CD4-positive, alpha-beta T cell treated with Interleukin-15 for 1 hour (primary cell): ENCODE results near the gene LYPD6B.

Experiments used
- DNase-seq: peaks from one replicate; pipeline ENCODE4 v3.0.0-alpha.2; 2020

The LYPD6B gene

GRCh38 chr2:149038442-149039212, at the start of gene LYPD6B:
Gene LYPD6B (plus strand): TSS chr2:149038699. CDS start chr2:149130949, 92,250 bp downstream.
- no peak for DNase-seq

GRCh38 chr2:148989882-148990493, 48.5 kb upstream of the LYPD6B start:
- DNase-seq, result peak; percentile 43

- no peak for DNase-seq
Observed at GRCh38 chr2:148990968-148991367, 47.5 kb upstream of the LYPD6B start.

GRCh38 chr2:148992448-148992847, 46.1 kb upstream of the LYPD6B start:
- DNase-seq, result no peak

GRCh38 chr2:148993351-148993750, 45.1 kb upstream of the LYPD6B start:
- no peak for DNase-seq

- no peak for DNase-seq
Observed at GRCh38 chr2:148994341-148994740, 44.2 kb upstream of the LYPD6B start.

- no peak for DNase-seq
Observed at GRCh38 chr2:148996805-148997204, 41.7 kb upstream of the LYPD6B start.

- no peak for DNase-seq
Observed at GRCh38 chr2:148998165-148998830, 40.2 kb upstream of the LYPD6B start.

GRCh38 chr2:148998831-148999200, 39.7 kb upstream of the LYPD6B start:
- DNase-seq, result no peak

- no peak for DNase-seq
Observed at GRCh38 chr2:148999451-148999921, 39.0 kb upstream of the LYPD6B start.

- no peak for DNase-seq
Observed at GRCh38 chr2:149000158-149000938, 38.2 kb upstream of the LYPD6B start.

- no peak for DNase-seq
Observed at GRCh38 chr2:149001496-149001895, 37.0 kb upstream of the LYPD6B start.

GRCh38 chr2:149002378-149002890, 36.1 kb upstream of the LYPD6B start:
- DNase-seq, result no peak

- DNase-seq, result no peak
Observed at GRCh38 chr2:149002891-149003740, 35.4 kb upstream of the LYPD6B start.

- no peak for DNase-seq
Observed at GRCh38 chr2:149004836-149005235, 33.7 kb upstream of the LYPD6B start.

- DNase-seq, result no peak
Observed at GRCh38 chr2:149005471-149006077, 32.9 kb upstream of the LYPD6B start.

- DNase-seq, result no peak
Observed at GRCh38 chr2:149006883-149007543, 31.5 kb upstream of the LYPD6B start.

- no peak for DNase-seq
Observed at GRCh38 chr2:149008381-149008780, 30.1 kb upstream of the LYPD6B start.

GRCh38 chr2:149009576-149010461, 28.7 kb upstream of the LYPD6B start:
- no peak for DNase-seq

GRCh38 chr2:149012545-149012944, 26.0 kb upstream of the LYPD6B start:
- no peak for DNase-seq
